Neuron (in vitro differentiated cells): ENCODE data around the gene PRPH.
"Not testable (repeated sequence)": the region's sequence is repeated elsewhere in the genome, so short reads cannot be mapped to it uniquely, and the experiment has no call there.

Source experiments
- H2AFZ ChIP-seq: one replicate; pipeline ENCODE4 v1.6.1; 2013; ENCODE audit warnings: low read depth, mild to moderate bottlenecking, inconsistent platforms, low read length, moderate library complexity
- H3K27me3 ChIP-seq: one replicate; pipeline ENCODE4 v1.6.1; 2013; ENCODE audit warnings: low read length; ENCODE audit not compliant: insufficient read depth
- H3K36me3 ChIP-seq: one replicate; pipeline ENCODE4 v1.6.1; 2013; ENCODE audit warnings: low read length; ENCODE audit not compliant: insufficient read depth
- H3K4me1 ChIP-seq: one replicate; pipeline ENCODE4 v1.6.1; 2013; ENCODE audit warnings: low read length; ENCODE audit not compliant: insufficient read depth
- H3K4me3 ChIP-seq: 2 replicates; pipeline ENCODE4 v1.5.1; 2013; ENCODE audit warnings: mild to moderate bottlenecking, low read length, moderate library complexity
- H3K9me3 ChIP-seq: one replicate; pipeline ENCODE4 v1.6.1; 2013; ENCODE audit warnings: low read length

The PRPH gene

GRCh38 chr12:49264873-49265792, 29.8 kb upstream of the PRPH start, which contains the start of gene TUBA1C:
Gene TUBA1C, plus strand, starts transcription at chr12:49265082. Its CDS starts 100 bp downstream, at chr12:49265182.
- Histone ChIP-seq H3K9me3 (peaks cover 5% of the 10 kb centered on the region), H3K4me1 (peaks cover 15% of the 10 kb centered on the region), H2AFZ (no peak within 1 kb of the TSS), H3K27me3 (no peaks in the 10 kb centered on the region), H3K4me3 (peak within 1 kb of the TSS; percentile 46), H3K36me3 (no peaks in the 10 kb centered on the region)

- H3K36me3 ChIP-seq, H3K27me3 ChIP-seq, H3K4me3 ChIP-seq, H3K9me3 ChIP-seq, H2AFZ ChIP-seq: not testable (repeated sequence)
- peaks cover 15% of the 10 kb centered on the region for H3K4me1 ChIP-seq
These were observed 25.8 kb upstream of the PRPH start for GRCh38 chr12:49269191-49269590.

GRCh38 chr12:49272790-49273725, 21.9 kb upstream of the PRPH start:
- Histone ChIP-seq H3K27me3 (no peaks in the 10 kb centered on the region), H3K4me3 (no peak overlapping the region), H3K9me3 (no peaks in the 10 kb centered on the region), H2AFZ (no peak overlapping the region), H3K36me3 (no peaks in the 10 kb centered on the region), H3K4me1 (peaks cover 32% of the 10 kb centered on the region)

- Histone ChIP-seq H2AFZ (no peak overlapping the region), H3K4me1 (peaks cover 25% of the 10 kb centered on the region), H3K27me3 (no peaks in the 10 kb centered on the region), H3K36me3 (no peaks in the 10 kb centered on the region), H3K9me3 (no peaks in the 10 kb centered on the region), H3K4me3 (no peak overlapping the region)
These were observed 21.1 kb upstream of the PRPH start for GRCh38 chr12:49273726-49274395.

- Histone ChIP-seq H3K27me3 (no peaks in the 10 kb centered on the region), H3K9me3 (no peaks in the 10 kb centered on the region), H3K4me1 (peaks cover 20% of the 10 kb centered on the region)
These were observed 20.4 kb upstream of the PRPH start for GRCh38 chr12:49274396-49275069.

GRCh38 chr12:49276304-49277290, 18.4 kb upstream of the PRPH start:
- Histone ChIP-seq H2AFZ (no peak overlapping the region), H3K9me3 (no peaks in the 10 kb centered on the region), H3K4me3 (no peak overlapping the region), H3K27me3 (no peaks in the 10 kb centered on the region), H3K4me1 (peaks cover 27% of the 10 kb centered on the region), H3K36me3 (no peaks in the 10 kb centered on the region)

More at GRCh38 chr12:49274396-49275069, 20.4 kb upstream of the PRPH start:
- Histone ChIP-seq H2AFZ (no peak overlapping the region), H3K4me3 (no peak overlapping the region), H3K36me3 (no peaks in the 10 kb centered on the region)

GRCh38 chr12:49277466-49277865, 17.5 kb upstream of the PRPH start:
- H3K4me3 ChIP-seq: no peak overlapping the region

GRCh38 chr12:49279706-49280159, 15.2 kb upstream of the PRPH start:
- Histone ChIP-seq H3K4me3 (no peak overlapping the region), H3K36me3 (no peaks in the 10 kb centered on the region), H3K27me3 (no peaks in the 10 kb centered on the region), H3K4me1 (peaks cover 37% of the 10 kb centered on the region), H2AFZ (no peak overlapping the region), H3K9me3 (no peaks in the 10 kb centered on the region)

More at GRCh38 chr12:49277466-49277865, 17.5 kb upstream of the PRPH start:
- H2AFZ ChIP-seq: no peak overlapping the region
- H3K4me1 ChIP-seq: peaks cover 33% of the 10 kb centered on the region
- no peaks in the 10 kb centered on the region for H3K9me3 ChIP-seq
- no peaks in the 10 kb centered on the region for H3K36me3 ChIP-seq
- H3K27me3 ChIP-seq: no peaks in the 10 kb centered on the region

- H3K4me1 ChIP-seq: peaks cover 37% of the 10 kb centered on the region
- not testable (repeated sequence) for H3K36me3 ChIP-seq, H2AFZ ChIP-seq, H3K27me3 ChIP-seq, H3K9me3 ChIP-seq, H3K4me3 ChIP-seq
These were observed 14.4 kb upstream of the PRPH start for GRCh38 chr12:49280545-49280944.

- Histone ChIP-seq H3K4me3 (no peak overlapping the region), H3K27me3 (no peaks in the 10 kb centered on the region), H3K4me1 (peaks cover 23% of the 10 kb centered on the region), H3K9me3 (peaks cover 3% of the 10 kb centered on the region), H3K36me3 (no peaks in the 10 kb centered on the region), H2AFZ (no peak overlapping the region)
These were observed 12.6 kb upstream of the PRPH start for GRCh38 chr12:49282302-49282701.

- H2AFZ ChIP-seq, H3K27me3 ChIP-seq, H3K36me3 ChIP-seq, H3K9me3 ChIP-seq, H3K4me3 ChIP-seq: not testable (repeated sequence)
- H3K4me1 ChIP-seq: peaks cover 17% of the 10 kb centered on the region
These were observed 12.1 kb upstream of the PRPH start for GRCh38 chr12:49282740-49283375.
